ENCODE results near the gene ZNF200. TPM values are rescaled to one million over a fixed set of nuclear protein-coding genes. Genes with fewer than 3 reads are reported as not detected.

ZNF200 gene
- total RNA-seq, 4 donors from 2014 or later: 5.2 to 10.2 (median 9.1) TPM

DNA sequence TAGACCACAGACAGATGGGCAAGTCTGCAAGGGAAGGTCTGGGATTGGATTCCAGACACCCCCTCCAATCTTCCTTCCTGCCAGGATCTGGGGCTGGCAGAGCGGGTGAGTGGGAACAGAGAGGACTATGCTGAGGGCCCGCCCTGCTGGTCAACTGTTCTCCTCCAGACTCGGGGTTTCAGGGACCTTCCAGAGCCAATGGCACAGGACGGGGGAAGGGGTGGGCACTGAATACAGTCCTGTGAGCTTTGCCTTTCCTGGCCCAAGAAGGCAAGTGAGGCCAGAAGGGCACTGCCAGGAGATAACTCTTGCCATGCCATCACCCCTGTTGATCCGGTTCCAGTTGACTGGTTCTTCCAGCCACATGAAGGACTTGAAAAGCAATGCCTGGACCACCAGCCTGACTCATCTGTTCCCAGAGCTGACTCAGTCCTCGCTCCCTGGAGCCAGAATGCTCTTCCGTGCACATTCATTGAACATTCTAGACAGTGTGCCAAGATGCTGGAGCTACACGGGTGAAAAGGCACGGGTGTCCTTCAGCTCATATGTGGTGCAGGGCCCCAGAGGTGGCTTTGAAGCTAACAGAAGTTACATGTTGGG, 22.0 kb upstream of the ZNF200 start:
- WGBS, 2 donors: 65 to 69% methylated on average over 5 to 9 of the region's 9 CpGs
- Histone ChIP-seq H3K27ac (no peak overlapping the region), H3K27me3 (no peaks in the 10 kb centered on the region), H3K4me3 (no peak overlapping the region), H3K9me3 (no peaks in the 10 kb centered on the region), H3K36me3 (no peaks in the 10 kb centered on the region), H3K4me1 (peaks cover 0 to 5% (median 0%) of the 10 kb centered on the region in 4 donors)
- TF ChIP-seq EP300 (IDR thresholded peaks at IDR 0.05) (no peak), POLR2A (IDR thresholded peaks at IDR 0.05) (no peak)
- TF ChIP-seq, protein P1, sequence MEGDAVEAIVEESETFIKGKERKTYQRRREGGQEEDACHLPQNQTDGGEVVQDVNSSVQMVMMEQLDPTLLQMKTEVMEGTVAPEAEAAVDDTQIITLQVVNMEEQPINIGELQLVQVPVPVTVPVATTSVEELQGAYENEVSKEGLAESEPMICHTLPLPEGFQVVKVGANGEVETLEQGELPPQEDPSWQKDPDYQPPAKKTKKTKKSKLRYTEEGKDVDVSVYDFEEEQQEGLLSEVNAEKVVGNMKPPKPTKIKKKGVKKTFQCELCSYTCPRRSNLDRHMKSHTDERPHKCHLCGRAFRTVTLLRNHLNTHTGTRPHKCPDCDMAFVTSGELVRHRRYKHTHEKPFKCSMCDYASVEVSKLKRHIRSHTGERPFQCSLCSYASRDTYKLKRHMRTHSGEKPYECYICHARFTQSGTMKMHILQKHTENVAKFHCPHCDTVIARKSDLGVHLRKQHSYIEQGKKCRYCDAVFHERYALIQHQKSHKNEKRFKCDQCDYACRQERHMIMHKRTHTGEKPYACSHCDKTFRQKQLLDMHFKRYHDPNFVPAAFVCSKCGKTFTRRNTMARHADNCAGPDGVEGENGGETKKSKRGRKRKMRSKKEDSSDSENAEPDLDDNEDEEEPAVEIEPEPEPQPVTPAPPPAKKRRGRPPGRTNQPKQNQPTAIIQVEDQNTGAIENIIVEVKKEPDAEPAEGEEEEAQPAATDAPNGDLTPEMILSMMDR (IDR thresholded peaks at IDR 0.05): no peak
- no peak for DNase-seq (ENCODE audit: low spot score in 2 of 2)

DNA sequence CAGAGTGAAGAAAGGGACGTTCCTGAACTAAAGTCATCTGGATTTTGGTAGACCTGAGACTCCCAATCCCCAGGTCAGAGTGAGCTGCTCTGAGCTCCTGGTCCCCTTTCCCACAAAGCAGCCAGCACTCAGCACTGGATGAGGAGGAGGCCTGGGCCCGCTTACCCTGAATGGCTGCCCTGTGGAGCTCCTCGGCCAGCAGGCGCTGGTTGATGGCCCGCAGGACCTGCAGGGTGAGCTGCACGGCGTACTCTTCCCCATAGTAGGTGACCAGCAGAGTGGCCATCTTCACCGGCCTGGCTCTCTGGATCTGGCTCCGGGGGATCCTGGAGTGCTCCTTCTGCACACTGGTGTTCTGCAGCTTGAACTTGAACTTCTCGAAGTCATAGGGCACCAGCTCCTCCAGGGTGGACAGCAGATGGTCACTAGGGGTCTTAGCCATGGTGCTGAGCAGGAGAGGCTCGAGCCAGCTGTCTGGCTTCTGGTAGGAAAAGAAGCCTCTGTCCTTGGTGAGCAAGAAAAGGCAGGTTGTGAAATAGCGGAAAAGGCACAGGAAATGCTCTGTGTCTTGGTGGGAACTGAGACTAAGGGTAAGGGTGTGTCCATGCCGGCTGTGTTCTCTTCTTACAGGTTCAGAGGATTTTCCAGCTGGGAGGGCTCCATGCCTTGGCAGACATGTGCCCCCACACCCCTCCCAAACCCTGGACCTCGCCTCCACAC, 21.3 kb upstream of the ZNF200 start, which contains the start of gene MEFV:
TSS of gene MEFV (minus strand) at position 488 of the 720 bp plus-strand sequence. CDS start at position 442, 46 bp downstream.
- H3K4me1 ChIP-seq: peaks cover 0 to 5% (median 0%) of the 10 kb centered on the region in 4 donors
- H3K9me3 ChIP-seq: no peaks in the 10 kb centered on the region
- no peak within 1 kb of the TSS for H3K27ac ChIP-seq
- TF ChIP-seq EP300 (IDR thresholded peaks at IDR 0.05) (peak in 1 of 2 donors; percentile 56), POLR2A (IDR thresholded peaks at IDR 0.05) (no peak)
- TF ChIP-seq, protein P1 (IDR thresholded peaks at IDR 0.05): no peak
- peak in 1 of 2 donors; percentile 24 for DNase-seq (ENCODE audit: low spot score in 2 of 2)
- WGBS, 2 donors: 69 to 79% methylated on average over 12 to 13 of the region's 14 CpGs
- H3K27me3 ChIP-seq: no peaks in the 10 kb centered on the region
- peak within 1 kb of the TSS in 1 of 4 donors; percentile 37 for H3K4me3 ChIP-seq
- no peaks in the 10 kb centered on the region for H3K36me3 ChIP-seq

DNA sequence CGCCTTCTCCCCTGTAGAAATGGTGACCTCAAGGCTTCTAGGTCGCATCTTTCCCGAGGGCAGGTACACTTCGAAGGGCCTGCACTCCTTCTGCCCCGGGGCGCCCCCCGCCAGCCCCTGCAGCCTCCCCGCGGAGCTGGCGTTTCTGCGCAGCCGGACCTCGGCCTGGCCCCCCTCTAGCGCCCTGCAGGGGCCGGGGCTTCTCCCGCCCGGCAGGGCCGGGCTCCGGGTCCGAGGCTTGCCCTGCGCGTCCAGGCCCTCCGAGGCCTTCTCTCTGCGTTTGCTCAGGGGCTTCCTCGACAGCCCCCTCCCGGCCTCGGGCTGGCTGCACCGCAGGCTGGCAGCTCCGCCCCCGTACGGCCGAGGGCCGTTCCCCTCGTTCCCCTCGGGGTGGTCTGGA, 19.4 kb upstream of the ZNF200 start:
- H3K36me3 ChIP-seq: no peaks in the 10 kb centered on the region
- no peaks in the 10 kb centered on the region for H3K27me3 ChIP-seq
- TF ChIP-seq, protein P1 (IDR thresholded peaks at IDR 0.05): no peak
- TF ChIP-seq POLR2A (IDR thresholded peaks at IDR 0.05) (no peak), EP300 (IDR thresholded peaks at IDR 0.05) (no peak)
- H3K4me1 ChIP-seq: peaks cover 0 to 5% (median 0%) of the 10 kb centered on the region in 4 donors
- DNase-seq (ENCODE audit: low spot score in 2 of 2): no peak
- H3K27ac ChIP-seq: no peak overlapping the region
- no peak overlapping the region for H3K4me3 ChIP-seq
- no peaks in the 10 kb centered on the region for H3K9me3 ChIP-seq
- 41 to 55% methylated on average over 35 of the region's 35 CpGs for WGBS, 2 donors

DNA sequence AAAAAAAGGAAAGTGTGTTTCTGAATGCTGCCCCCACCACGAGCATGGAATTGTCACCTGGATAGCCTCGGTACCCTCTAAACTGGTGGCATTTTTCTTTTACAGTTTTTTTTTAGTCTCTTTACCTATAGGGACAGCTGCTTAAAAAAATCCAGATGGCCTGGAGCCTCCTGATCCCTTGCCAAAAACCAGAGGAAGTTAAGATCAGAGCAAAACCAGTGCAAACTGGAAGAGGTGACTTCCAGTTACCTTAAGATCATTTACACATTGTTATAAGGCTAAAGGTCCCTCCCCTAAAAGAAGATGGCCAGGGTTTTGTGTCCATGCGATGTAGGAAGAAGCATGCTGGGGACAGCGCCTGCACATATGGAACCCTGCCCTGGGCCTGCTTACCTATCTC, 18.0 kb upstream of the ZNF200 start:
- Histone ChIP-seq H3K9me3 (no peaks in the 10 kb centered on the region), H3K4me1 (peaks cover 0 to 5% (median 0%) of the 10 kb centered on the region in 4 donors), H3K27ac (no peak overlapping the region), H3K4me3 (no peak overlapping the region), H3K27me3 (no peaks in the 10 kb centered on the region), H3K36me3 (no peaks in the 10 kb centered on the region)
- TF ChIP-seq, protein P1 (IDR thresholded peaks at IDR 0.05): no peak
- TF ChIP-seq POLR2A (IDR thresholded peaks at IDR 0.05): no peak
- TF ChIP-seq EP300 (IDR thresholded peaks at IDR 0.05): no peak
- no peak for DNase-seq (ENCODE audit: low spot score in 2 of 2)
- 77 to 87% methylated on average over 4 of the region's 4 CpGs for whole genome bisulfite sequencing, 2 donors

DNA sequence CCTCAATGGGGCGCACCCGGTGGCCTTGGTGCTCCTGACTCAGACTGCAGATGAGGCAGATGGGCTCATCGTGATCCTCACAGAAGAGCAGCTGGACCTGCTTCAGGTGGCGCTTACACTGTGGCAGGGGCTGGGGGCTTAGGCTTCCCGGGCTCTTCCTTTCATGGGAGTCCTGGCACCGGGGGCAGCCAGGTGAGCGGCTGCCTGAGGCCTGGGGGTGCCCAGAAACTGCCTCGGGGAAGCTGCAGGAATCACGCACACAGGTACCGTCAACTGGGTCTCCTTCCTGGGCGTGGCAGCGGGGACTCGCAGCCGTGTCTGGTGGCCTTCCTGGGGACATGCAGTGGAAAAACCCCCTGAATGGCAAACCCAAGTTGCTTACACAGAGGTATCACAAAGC, 14.5 kb upstream of the ZNF200 start:
- TF ChIP-seq POLR2A (IDR thresholded peaks at IDR 0.05) (no peak), EP300 (IDR thresholded peaks at IDR 0.05) (no peak)
- TF ChIP-seq, protein P1 (IDR thresholded peaks at IDR 0.05): no peak
- H3K27ac ChIP-seq: no peak overlapping the region

More for the DNA sequence above, 14.5 kb upstream of the ZNF200 start:
- Histone ChIP-seq H3K4me1 (no peaks in the 10 kb centered on the region), H3K27me3 (no peaks in the 10 kb centered on the region), H3K36me3 (no peaks in the 10 kb centered on the region), H3K4me3 (no peak overlapping the region), H3K9me3 (no peaks in the 10 kb centered on the region)
- DNase-seq (ENCODE audit: low spot score in 2 of 2): no peak
- WGBS, 2 donors: 84 to 89% methylated on average over 12 to 13 of the region's 14 CpGs
